SH-SY5Y (cell line): ENCODE data around the gene SND1.

Experiments used
- GATA2 ChIP-seq: IDR thresholded peaks from 2 replicates; pipeline ENCODE4 v1.6.1; 2011; ENCODE audit warnings: mild to moderate bottlenecking, low read depth, low read length
- GATA3 ChIP-seq: IDR thresholded peaks from 2 replicates; pipeline ENCODE4 v1.6.1; 2011; ENCODE audit warnings: low read depth, mild to moderate bottlenecking, low read length, moderate library complexity

- TF ChIP-seq GATA2 (no peak), GATA3 (no peak)
Observed at GRCh38 chr7:128108129-128108528, 456.1 kb downstream of the SND1 start.
